ENCODE data around the gene STK38L.

STK38L gene

DNA sequence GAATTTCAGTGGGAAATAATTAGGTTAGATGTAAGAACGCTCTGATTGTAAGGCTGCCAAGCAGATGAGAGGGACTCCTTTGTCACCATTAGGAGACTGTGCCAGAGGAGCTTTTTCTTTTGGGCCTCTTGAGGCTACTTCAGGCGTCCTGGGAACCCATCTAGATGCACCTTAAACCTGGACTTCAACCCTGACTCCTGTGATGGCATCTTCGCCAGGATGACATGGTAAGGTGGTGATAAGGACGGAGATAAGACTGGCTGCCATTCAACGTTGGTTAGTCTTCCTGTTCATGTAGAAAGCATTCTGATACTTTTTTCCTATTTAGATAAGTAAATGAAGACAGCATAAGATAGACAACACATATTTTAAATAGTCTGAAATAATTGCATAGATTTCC, 36.3 kb downstream of the STK38L start:
- Histone ChIP-seq H3K4me3 (ENCODE audit: low read length) (no peak overlapping the region), H3K36me3 (ENCODE audit: control insufficient read depth, insufficient read depth, low read length, severe bottlenecking) (peaks cover 21% of the 10 kb centered on the region), H3K27me3 (replicated peaks; ENCODE audit: control insufficient read depth, insufficient read depth, low read length) (no peaks in the 10 kb centered on the region), H3K9ac (ENCODE audit: low read length) (no peak overlapping the region), H3K9me3 (ENCODE audit: control insufficient read depth, low read length) (no peaks in the 10 kb centered on the region), H3K4me1 (ENCODE audit: control insufficient read depth, insufficient read depth, low read length) (peaks cover 61% of the 10 kb centered on the region)
- DNase-seq (ENCODE audit: low read depth), result no peak

DNA sequence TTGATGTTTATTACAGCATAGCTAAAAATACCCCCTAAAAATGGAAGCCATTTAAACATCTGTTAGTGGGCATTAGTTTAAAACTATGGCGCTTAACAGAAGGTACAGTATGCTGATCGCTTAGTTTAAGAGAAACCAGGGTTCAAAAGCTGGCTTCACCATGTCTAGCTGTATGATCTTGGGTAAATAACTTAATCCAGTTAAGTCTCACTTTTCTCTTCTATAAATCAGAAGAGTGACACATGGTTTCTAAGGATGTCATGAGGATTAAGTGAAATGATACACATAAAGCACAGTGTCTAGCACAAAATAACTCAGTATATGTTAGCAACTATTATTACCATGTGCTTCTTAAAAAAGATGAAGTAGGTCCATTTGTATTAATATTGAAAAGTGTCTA, 38.7 kb downstream of the STK38L start:
- H3K9me3 ChIP-seq (ENCODE audit: control insufficient read depth, low read length), result no peaks in the 10 kb centered on the region
- no peak overlapping the region for H3K9ac ChIP-seq (ENCODE audit: low read length)
- H3K36me3 ChIP-seq (ENCODE audit: control insufficient read depth, insufficient read depth, low read length, severe bottlenecking), result peaks cover 21% of the 10 kb centered on the region
- no peaks in the 10 kb centered on the region for H3K27me3 ChIP-seq (replicated peaks; ENCODE audit: control insufficient read depth, insufficient read depth, low read length)
- no peak for DNase-seq (ENCODE audit: low read depth)
- peaks cover 48% of the 10 kb centered on the region for H3K4me1 ChIP-seq (ENCODE audit: control insufficient read depth, insufficient read depth, low read length)
- no peak overlapping the region for H3K4me3 ChIP-seq (ENCODE audit: low read length)

DNA sequence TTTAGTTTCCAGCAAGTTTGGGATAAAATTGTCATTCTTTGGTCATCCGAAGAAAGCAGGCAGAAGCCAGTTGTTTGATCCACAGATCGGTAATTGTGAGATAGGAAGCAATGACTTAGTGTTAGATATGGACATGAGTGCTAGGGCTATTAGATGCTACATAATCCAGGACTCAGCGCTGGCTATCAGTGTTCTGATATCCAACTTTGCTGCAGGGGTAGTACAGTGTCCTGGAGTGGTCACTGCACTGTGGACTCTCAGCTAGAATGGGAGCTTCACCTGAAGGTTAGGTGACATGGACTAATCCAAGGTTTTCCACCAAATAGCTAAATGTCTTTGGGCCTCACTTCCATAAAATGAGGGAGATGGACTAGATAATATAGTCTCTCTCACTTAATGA, 39.9 kb downstream of the STK38L start:
- peaks cover 35% of the 10 kb centered on the region for H3K4me1 ChIP-seq (ENCODE audit: control insufficient read depth, insufficient read depth, low read length)
- H3K27me3 ChIP-seq (replicated peaks; ENCODE audit: control insufficient read depth, insufficient read depth, low read length), result no peaks in the 10 kb centered on the region
- no peak overlapping the region for H3K9ac ChIP-seq (ENCODE audit: low read length)

DNA sequence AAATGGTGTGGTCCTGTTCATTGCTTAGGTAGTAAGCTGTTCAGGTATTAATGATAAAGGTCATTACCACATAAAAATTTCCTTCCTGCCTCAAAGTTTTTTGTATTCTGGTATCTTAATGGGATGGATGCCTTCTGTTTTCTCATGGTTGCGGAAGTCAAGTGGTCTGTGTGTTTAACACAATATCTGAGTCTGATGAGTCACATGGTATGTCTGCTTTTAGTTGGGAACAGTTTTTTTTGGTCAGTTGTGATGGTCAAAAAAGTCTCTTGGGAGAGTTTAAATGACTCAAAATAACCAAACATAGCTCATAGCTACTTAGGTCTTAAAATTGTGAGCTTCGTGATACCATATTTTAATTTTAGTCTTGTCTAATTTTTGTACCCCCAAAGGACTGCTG, 40.7 kb downstream of the STK38L start:
- peak; percentile 62 for DNase-seq (ENCODE audit: low read depth)
- H3K36me3 ChIP-seq (ENCODE audit: control insufficient read depth, insufficient read depth, low read length, severe bottlenecking), result peaks cover 21% of the 10 kb centered on the region
- H3K4me3 ChIP-seq (ENCODE audit: low read length), result peak overlapping the region; percentile 58
- no peaks in the 10 kb centered on the region for H3K9me3 ChIP-seq (ENCODE audit: control insufficient read depth, low read length)
- peaks cover 39% of the 10 kb centered on the region for H3K4me1 ChIP-seq (ENCODE audit: control insufficient read depth, insufficient read depth, low read length)
- H3K9ac ChIP-seq (ENCODE audit: low read length), result peak overlapping the region; percentile 49
- H3K27me3 ChIP-seq (replicated peaks; ENCODE audit: control insufficient read depth, insufficient read depth, low read length), result no peaks in the 10 kb centered on the region

More for the DNA sequence above, 39.9 kb downstream of the STK38L start:
- DNase-seq (ENCODE audit: low read depth), result no peak
- no peaks in the 10 kb centered on the region for H3K9me3 ChIP-seq (ENCODE audit: control insufficient read depth, low read length)
- H3K4me3 ChIP-seq (ENCODE audit: low read length), result no peak overlapping the region
- H3K36me3 ChIP-seq (ENCODE audit: control insufficient read depth, insufficient read depth, low read length, severe bottlenecking), result peaks cover 21% of the 10 kb centered on the region

DNA sequence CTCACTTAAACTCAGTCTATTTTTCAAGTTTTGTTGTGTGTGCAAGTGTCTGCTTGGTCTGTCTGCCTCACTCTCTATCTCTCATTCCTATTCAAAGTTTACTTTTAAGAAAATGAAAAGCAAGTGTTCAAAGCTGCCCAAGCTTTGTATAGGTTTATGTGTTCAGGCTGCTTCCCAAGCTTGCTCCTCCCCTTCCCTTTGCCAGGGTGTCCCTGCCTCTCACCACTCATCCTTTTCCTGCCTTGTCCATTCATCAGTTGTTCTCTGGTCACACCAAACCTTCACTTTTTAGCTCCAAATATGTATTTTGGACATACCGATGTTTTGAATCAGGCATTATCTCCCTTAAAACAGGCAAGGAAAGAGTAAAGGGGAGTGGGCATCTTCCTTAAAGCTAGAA, 41.3 kb downstream of the STK38L start:
- DNase-seq (ENCODE audit: low read depth), result no peak
- H3K36me3 ChIP-seq (ENCODE audit: control insufficient read depth, insufficient read depth, low read length, severe bottlenecking), result peaks cover 21% of the 10 kb centered on the region
- peak overlapping the region; percentile 58 for H3K4me3 ChIP-seq (ENCODE audit: low read length)
- H3K9me3 ChIP-seq (ENCODE audit: control insufficient read depth, low read length), result no peaks in the 10 kb centered on the region
- no peaks in the 10 kb centered on the region for H3K27me3 ChIP-seq (replicated peaks; ENCODE audit: control insufficient read depth, insufficient read depth, low read length)
- peaks cover 32% of the 10 kb centered on the region for H3K4me1 ChIP-seq (ENCODE audit: control insufficient read depth, insufficient read depth, low read length)
- H3K9ac ChIP-seq (ENCODE audit: low read length), result peak overlapping the region; percentile 49

DNA sequence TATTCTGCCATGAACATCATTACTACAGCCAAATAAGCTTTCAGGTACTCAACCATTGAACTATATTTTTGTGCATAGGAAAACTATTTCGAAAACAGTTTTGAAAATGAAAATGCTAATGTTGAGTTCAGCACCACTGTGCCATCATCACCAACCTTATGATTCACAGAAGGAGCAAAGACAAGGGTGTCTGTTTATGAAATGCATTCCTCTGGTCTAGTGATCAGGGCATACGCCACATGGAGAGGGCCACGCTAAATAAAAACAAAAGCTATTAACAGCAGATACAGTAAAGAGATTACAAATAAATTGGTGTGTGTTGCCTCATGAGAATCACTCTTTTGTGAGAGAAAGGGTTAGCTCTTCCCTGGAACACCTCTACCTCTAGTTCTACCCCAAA, 45.3 kb downstream of the STK38L start:
- Histone ChIP-seq H3K9ac (ENCODE audit: low read length) (no peak overlapping the region), H3K4me1 (ENCODE audit: control insufficient read depth, insufficient read depth, low read length) (peaks cover 31% of the 10 kb centered on the region), H3K36me3 (ENCODE audit: control insufficient read depth, insufficient read depth, low read length, severe bottlenecking) (peaks cover 14% of the 10 kb centered on the region), H3K9me3 (ENCODE audit: control insufficient read depth, low read length) (no peaks in the 10 kb centered on the region), H3K4me3 (ENCODE audit: low read length) (no peak overlapping the region), H3K27me3 (replicated peaks; ENCODE audit: control insufficient read depth, insufficient read depth, low read length) (no peaks in the 10 kb centered on the region)
- peak; percentile 25 for DNase-seq (ENCODE audit: low read depth)

DNA sequence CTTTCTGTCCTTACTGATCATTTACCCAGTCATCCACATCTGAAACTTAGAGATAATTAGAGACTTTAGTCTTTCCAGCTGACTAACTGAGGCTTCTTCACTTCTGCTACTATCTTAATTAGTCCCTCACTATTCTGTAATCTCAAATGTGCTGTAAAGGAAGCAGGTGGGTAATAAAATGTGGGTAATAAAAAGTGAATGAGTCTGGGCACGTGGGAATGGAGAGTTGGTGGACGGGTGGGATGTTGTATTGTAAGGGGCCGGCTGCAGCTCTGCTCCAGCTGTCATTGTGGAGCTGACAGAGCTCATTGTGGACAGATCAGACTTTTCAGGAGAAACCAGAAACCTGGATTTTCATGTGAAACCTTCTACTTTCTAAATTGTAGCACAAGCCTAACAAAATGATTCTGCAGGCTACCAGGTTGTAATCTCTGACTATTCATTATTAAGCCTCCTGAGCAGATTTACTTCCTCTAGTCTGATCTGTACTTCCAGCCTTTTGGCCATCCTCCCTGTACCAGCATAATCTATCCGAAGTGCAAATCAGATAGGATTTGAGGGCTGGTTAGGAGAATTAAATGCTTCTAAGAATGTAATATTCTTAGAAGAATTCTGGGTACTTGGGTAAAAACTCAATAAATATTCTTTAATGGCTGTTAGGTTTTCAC, 46.5 kb downstream of the STK38L start:
- no peak for DNase-seq (ENCODE audit: low read depth)
- H3K4me3 ChIP-seq (ENCODE audit: low read length), result no peak overlapping the region
- peaks cover 31% of the 10 kb centered on the region for H3K4me1 ChIP-seq (ENCODE audit: control insufficient read depth, insufficient read depth, low read length)
- peaks cover 21% of the 10 kb centered on the region for H3K36me3 ChIP-seq (ENCODE audit: control insufficient read depth, insufficient read depth, low read length, severe bottlenecking)
- no peaks in the 10 kb centered on the region for H3K27me3 ChIP-seq (replicated peaks; ENCODE audit: control insufficient read depth, insufficient read depth, low read length)
- H3K9me3 ChIP-seq (ENCODE audit: control insufficient read depth, low read length), result no peaks in the 10 kb centered on the region
- no peak overlapping the region for H3K9ac ChIP-seq (ENCODE audit: low read length)

DNA sequence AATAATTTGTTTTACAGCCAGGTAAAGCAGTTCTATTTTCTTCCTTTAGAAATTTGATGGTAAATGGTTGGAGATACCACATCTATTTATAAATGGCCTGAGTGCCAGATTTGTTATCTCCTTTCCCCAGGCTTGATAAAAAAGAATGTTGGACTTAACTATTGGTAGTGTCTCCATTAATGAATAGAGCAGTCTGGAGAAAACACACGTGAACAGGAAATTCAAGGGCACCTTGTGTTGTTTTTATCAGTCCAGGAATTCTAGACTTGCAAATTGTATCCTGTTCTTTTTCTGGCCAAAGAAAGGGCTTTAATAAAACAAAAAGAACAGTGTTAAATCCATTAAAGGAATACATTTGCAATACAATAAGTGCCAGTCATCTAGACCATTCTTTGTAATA, 47.8 kb downstream of the STK38L start:
- no peak for DNase-seq (ENCODE audit: low read depth)
- no peak overlapping the region for H3K4me3 ChIP-seq (ENCODE audit: low read length)
- H3K27me3 ChIP-seq (replicated peaks; ENCODE audit: control insufficient read depth, insufficient read depth, low read length), result no peaks in the 10 kb centered on the region
- no peaks in the 10 kb centered on the region for H3K9me3 ChIP-seq (ENCODE audit: control insufficient read depth, low read length)
- peaks cover 30% of the 10 kb centered on the region for H3K36me3 ChIP-seq (ENCODE audit: control insufficient read depth, insufficient read depth, low read length, severe bottlenecking)
- H3K9ac ChIP-seq (ENCODE audit: low read length), result no peak overlapping the region
- H3K4me1 ChIP-seq (ENCODE audit: control insufficient read depth, insufficient read depth, low read length), result peaks cover 26% of the 10 kb centered on the region

DNA sequence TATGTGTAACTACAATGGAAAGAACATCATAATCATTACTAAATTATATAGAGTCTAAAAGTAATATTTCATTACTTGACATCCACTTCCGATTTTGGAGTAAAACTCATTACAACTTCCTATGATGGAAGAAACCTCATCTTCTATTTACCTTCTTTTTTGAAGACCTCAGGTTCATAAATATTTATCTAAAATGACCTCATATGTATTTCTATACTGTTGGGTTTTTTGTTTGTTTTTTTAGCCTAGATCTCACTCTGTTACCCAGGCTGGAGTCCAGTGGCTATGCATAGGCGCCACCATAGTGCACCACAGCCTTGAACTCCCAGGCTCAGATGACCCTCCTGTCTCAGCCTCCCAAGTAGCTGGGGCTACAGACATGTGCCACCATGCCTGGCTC, 48.6 kb downstream of the STK38L start:
- Histone ChIP-seq H3K27me3 (replicated peaks; ENCODE audit: control insufficient read depth, insufficient read depth, low read length) (no peaks in the 10 kb centered on the region), H3K4me1 (ENCODE audit: control insufficient read depth, insufficient read depth, low read length) (peaks cover 26% of the 10 kb centered on the region), H3K4me3 (ENCODE audit: low read length) (no peak overlapping the region), H3K36me3 (ENCODE audit: control insufficient read depth, insufficient read depth, low read length, severe bottlenecking) (peaks cover 37% of the 10 kb centered on the region), H3K9ac (ENCODE audit: low read length) (no peak overlapping the region), H3K9me3 (ENCODE audit: control insufficient read depth, low read length) (no peaks in the 10 kb centered on the region)
- no peak for DNase-seq (ENCODE audit: low read depth)

DNA sequence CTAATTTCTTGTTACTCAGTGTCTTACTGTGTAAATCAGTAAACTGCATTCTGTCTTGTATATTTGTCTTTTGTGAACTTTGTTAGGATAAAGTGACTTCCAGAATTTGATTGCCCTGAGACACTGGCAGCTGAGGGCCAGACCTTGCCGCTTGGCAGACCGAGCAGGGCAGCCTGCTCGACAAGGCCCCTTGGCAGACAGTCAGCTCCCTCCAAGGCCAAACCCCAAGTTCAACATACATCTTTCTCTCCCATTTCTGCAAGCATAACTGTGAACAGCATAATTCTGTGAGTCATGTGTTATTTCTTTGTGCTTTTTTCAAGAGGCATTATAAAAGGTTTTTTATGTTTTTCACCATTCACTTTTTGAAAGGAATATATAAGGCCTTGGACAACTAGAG, 49.4 kb downstream of the STK38L start:
- Histone ChIP-seq H3K4me1 (ENCODE audit: control insufficient read depth, insufficient read depth, low read length) (peaks cover 26% of the 10 kb centered on the region), H3K4me3 (ENCODE audit: low read length) (no peak overlapping the region), H3K36me3 (ENCODE audit: control insufficient read depth, insufficient read depth, low read length, severe bottlenecking) (peaks cover 44% of the 10 kb centered on the region), H3K27me3 (replicated peaks; ENCODE audit: control insufficient read depth, insufficient read depth, low read length) (no peaks in the 10 kb centered on the region), H3K9ac (ENCODE audit: low read length) (peak overlapping the region; percentile 16), H3K9me3 (ENCODE audit: control insufficient read depth, low read length) (no peaks in the 10 kb centered on the region)
- peak; percentile 33 for DNase-seq (ENCODE audit: low read depth)

DNA sequence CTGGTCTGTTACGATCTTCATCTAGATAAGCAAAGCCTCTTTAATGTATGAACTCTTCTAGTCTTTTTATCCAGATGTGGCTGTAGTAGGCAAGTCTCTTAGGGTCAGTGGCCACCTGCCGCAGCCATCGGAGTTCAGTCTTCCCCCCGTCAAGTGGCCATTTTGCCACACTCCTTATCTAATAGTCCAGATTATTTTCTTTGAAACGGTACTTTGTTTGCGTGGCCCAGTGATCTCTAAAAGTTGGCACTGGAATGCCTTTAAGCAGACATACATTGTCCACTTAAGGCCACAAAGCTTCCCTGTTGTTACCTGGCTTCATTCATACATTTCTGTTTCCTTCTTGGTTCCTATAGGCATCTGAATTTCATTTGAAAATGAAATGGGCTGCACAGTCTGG, 52.6 kb downstream of the STK38L start:
- no peaks in the 10 kb centered on the region for H3K27me3 ChIP-seq (replicated peaks; ENCODE audit: control insufficient read depth, insufficient read depth, low read length)
- H3K9me3 ChIP-seq (ENCODE audit: control insufficient read depth, low read length), result peaks cover 5% of the 10 kb centered on the region
- no peak for DNase-seq (ENCODE audit: low read depth)
- H3K36me3 ChIP-seq (ENCODE audit: control insufficient read depth, insufficient read depth, low read length, severe bottlenecking), result peaks cover 73% of the 10 kb centered on the region
- H3K4me1 ChIP-seq (ENCODE audit: control insufficient read depth, insufficient read depth, low read length), result peaks cover 24% of the 10 kb centered on the region
- no peak overlapping the region for H3K4me3 ChIP-seq (ENCODE audit: low read length)
- H3K9ac ChIP-seq (ENCODE audit: low read length), result no peak overlapping the region

DNA sequence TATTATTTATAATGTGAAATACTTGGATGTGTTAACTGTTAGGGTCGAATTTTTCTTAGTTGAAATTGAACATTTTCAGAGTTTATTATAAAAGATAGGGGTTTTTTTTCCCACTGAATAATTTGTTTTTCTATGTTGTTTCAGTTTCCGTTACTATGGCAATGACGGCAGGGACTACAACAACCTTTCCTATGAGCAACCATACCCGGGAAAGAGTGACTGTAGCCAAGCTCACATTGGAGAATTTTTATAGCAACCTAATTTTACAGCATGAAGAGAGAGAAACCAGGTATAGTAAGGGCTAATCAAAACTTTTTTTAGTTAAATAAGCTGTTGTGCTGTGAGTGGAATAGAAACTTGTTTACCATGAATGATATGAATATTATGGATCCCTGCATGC, 53.5 kb downstream of the STK38L start:
- H3K4me3 ChIP-seq (ENCODE audit: low read length), result no peak overlapping the region
- no peaks in the 10 kb centered on the region for H3K27me3 ChIP-seq (replicated peaks; ENCODE audit: control insufficient read depth, insufficient read depth, low read length)
- DNase-seq (ENCODE audit: low read depth), result no peak
- peaks cover 80% of the 10 kb centered on the region for H3K36me3 ChIP-seq (ENCODE audit: control insufficient read depth, insufficient read depth, low read length, severe bottlenecking)
- H3K9me3 ChIP-seq (ENCODE audit: control insufficient read depth, low read length), result peaks cover 5% of the 10 kb centered on the region
- no peak overlapping the region for H3K9ac ChIP-seq (ENCODE audit: low read length)
- H3K4me1 ChIP-seq (ENCODE audit: control insufficient read depth, insufficient read depth, low read length), result peaks cover 24% of the 10 kb centered on the region

Data from adipocyte (in vitro differentiated cells).